OCI-LY3 (cell line): ENCODE results near the gene KIF6.

Experiments
- CTCF ChIP-seq: fragments of 200-600, 300-600 bp; sonication (generic); IDR thresholded peaks from 2 replicates; pipeline ENCODE4 v1.5.1; 2014; ENCODE audit warnings: antibody characterized with exemption, low read length, low read depth
- EZH2phosphoT487 ChIP-seq: fragments of 200-600 bp; shearing (Covaris generic); IDR thresholded peaks from 2 replicates; pipeline ENCODE4 v1.6.1; 2018; ENCODE audit warnings: antibody characterized with exemption, mixed run types, low read depth

- TF ChIP-seq EZH2phosphoT487 (no peak), CTCF (no peak)
Measured at GRCh38 chr6:39310542-39310941, 414.7 kb downstream of the KIF6 start.
